Upper lobe of left lung (tissue), 6 donors: ENCODE data around the gene BDNF. TPM values are rescaled to one million over a fixed set of nuclear protein-coding genes. Genes with fewer than 3 reads are reported as not detected.
A peak's percentile ranks its signal among the peaks of the same experiment; 100 is the strongest.
"Not testable (repeated sequence)": the region's sequence is repeated elsewhere in the genome, so short reads cannot be mapped to it uniquely, and the experiment has no call there.

Experiments used
- ATAC-seq, 2 donors: fragments of 200-7000 bp; cut with Tn5 transposase; one replicate each; pipeline ENCODE4 v1.9.1; 2022; ENCODE audit warnings: mild to moderate bottlenecking in 2 of 2, moderate library complexity in 2 of 2; ENCODE audit not compliant: low FRiP score in 2 of 2
- DNase-seq, 2 donors: peaks; one replicate each; pipeline ENCODE4 v3.0.0-alpha.2; 2019 to 2020
- H3K27ac ChIP-seq, 4 donors: fragments of 200-600 bp; sonication (generic); one replicate each; pipeline ENCODE4 v1.5.1; 2016 to 2019
- H3K27me3 ChIP-seq, 4 donors: fragments of 200-600 bp; sonication (generic); one replicate each; pipeline ENCODE4 v1.5.1; 2017 to 2019
- H3K36me3 ChIP-seq, 4 donors: fragments of 200-600 bp; sonication (generic); one replicate each; pipeline ENCODE4 v1.5.1; 2016 to 2019
- H3K4me1 ChIP-seq, 4 donors: fragments of 200-600 bp; sonication (generic); one replicate each; pipeline ENCODE4 v1.5.1; 2018 to 2019
- H3K4me3 ChIP-seq, 4 donors: fragments of 200-600 bp; sonication (generic); one replicate each; pipeline ENCODE4 v1.5.1; 2017 to 2019; ENCODE audit warnings: mild to moderate bottlenecking in 2 of 4, moderate library complexity in 1 of 4
- H3K9me3 ChIP-seq, 4 donors: fragments of 200-600 bp; sonication (generic); one replicate each; pipeline ENCODE4 v1.5.1; 2018 to 2019
- EP300 ChIP-seq, 4 donors: sonication (generic); formaldehyde crosslinking; IDR thresholded peaks; one replicate each; pipeline ENCODE4 v1.5.1; 2017; ENCODE audit warnings: antibody characterized with exemption in 4 of 4, control low read depth in 2 of 4
- POLR2A ChIP-seq, 4 donors: fragments of 450-650 bp; IDR thresholded peaks; one replicate each; pipeline ENCODE4 v1.5.1; 2016 to 2017; ENCODE audit warnings: antibody characterized with exemption in 4 of 4, mild to moderate bottlenecking in 2 of 4
- POLR2AphosphoS5 ChIP-seq, 2 donors: sonication (generic); formaldehyde crosslinking; IDR thresholded peaks; one replicate each; pipeline ENCODE4 v1.5.1; 2017; ENCODE audit warnings: antibody characterized with exemption in 2 of 2
- WGBS, 2 donors: methylation state at CpG; one replicate each; pipeline ENCODE4 v1.1.5; 2017 to 2018; 5-methylcytosine and 5-hydroxymethylcytosine counted together
- total RNA-seq, 6 donors: library from RNA; depleted of rRNA in 4 of 6; stranded (reverse); fragments of >200 nt in 4 of 6; gene quantifications; one replicate each; pipeline versions ENCODE4 v1.1.0 to v1.2.1, GENCODE V29; 2016 to 2021
- TF ChIP-seq, protein P1 (sequence below), 6 experiments: fragments of 450-650 bp in 4 of 6; fragments of 200-600 bp in 2 of 6; sonication (generic) in 2 of 6; IDR thresholded peaks; one replicate each; pipeline ENCODE4 v1.5.1; 2016 to 2019; ENCODE audit warnings: antibody characterized with exemption in 6 of 6
- donor health status: DM: no; HTN: no; CAD: no; lungs with moderate emphysema.
- donor health status: DM: no; HTN: yes; CAD: no; lungs with severe emphysema.

The BDNF gene
- 1 to 10 TPM; 1.0 to 5.4 (median 3.8) TPM for total RNA-seq

DNA sequence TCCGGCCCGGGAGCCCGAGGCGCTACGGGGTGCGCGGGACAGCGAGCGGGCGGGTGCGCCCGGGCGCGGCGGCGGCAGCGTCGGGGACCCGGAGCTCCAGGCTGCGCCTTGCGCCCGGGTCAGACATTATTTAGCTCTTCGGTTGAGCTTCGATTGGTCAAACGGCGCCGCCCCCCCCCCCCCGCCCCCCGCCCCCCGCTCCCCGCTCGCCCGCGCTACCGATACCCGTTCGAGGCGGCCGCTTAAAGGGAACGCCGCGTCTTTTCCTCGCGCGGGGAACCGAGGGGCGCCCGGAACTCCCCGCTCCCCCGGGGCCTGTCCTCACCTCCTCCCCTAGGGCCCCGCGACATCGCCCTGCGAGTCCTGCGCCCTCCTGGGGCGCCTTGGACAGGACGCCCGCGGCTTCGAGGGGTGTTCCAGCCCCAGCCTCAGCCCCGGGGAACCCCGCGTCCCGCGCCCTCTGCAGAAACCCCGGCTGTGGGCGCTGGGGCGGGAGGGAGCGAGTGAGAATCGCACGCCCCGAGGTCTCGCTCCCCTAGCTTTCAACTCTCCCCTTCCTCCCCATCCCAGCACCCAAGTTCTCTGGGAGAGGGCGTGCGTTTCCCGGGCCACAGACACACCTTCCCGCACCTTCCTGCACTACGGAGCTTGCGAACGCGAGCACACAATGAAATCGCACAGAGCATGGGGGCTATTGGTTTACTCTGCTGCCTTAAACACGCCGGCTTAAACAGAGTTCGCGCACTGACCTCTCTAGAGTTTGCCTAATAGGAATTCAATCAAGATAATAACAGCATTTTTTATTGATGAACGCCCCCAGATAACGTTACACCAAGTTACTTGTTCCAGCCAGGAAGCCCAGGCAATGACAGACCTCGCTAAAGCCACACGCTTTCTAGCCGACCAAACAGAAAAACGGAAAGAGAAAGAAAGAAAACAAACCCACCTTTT, at the start of gene BDNF:
Gene BDNF, minus strand, starts transcription at position 105 of the 951 bp plus-strand sequence. CDS start 41,891 bp downstream, outside the sequence.
- Histone ChIP-seq H3K27ac (peak within 1 kb of the TSS in 1 of 4 donors; percentile 24), H3K36me3 (no peaks in the 10 kb centered on the region), H3K27me3 (peaks cover 0 to 26% (median 11%) of the 10 kb centered on the region in 4 donors), H3K4me3 (peak within 1 kb of the TSS; percentile 18 to 58 (median 48)), H3K9me3 (no peaks in the 10 kb centered on the region), H3K4me1 (peaks cover 26 to 35% (median 31%) of the 10 kb centered on the region in 4 donors)
- ATAC-seq = peak; percentile 41 to 57
- 1% methylated on average over 38 to 39 of the region's 92 CpGs for WGBS, 2 donors
- DNase-seq = peak in 1 of 2 donors; percentile 84
- TF ChIP-seq EP300 (IDR thresholded peaks at IDR 0.05) = no peak
- TF ChIP-seq, protein P1, sequence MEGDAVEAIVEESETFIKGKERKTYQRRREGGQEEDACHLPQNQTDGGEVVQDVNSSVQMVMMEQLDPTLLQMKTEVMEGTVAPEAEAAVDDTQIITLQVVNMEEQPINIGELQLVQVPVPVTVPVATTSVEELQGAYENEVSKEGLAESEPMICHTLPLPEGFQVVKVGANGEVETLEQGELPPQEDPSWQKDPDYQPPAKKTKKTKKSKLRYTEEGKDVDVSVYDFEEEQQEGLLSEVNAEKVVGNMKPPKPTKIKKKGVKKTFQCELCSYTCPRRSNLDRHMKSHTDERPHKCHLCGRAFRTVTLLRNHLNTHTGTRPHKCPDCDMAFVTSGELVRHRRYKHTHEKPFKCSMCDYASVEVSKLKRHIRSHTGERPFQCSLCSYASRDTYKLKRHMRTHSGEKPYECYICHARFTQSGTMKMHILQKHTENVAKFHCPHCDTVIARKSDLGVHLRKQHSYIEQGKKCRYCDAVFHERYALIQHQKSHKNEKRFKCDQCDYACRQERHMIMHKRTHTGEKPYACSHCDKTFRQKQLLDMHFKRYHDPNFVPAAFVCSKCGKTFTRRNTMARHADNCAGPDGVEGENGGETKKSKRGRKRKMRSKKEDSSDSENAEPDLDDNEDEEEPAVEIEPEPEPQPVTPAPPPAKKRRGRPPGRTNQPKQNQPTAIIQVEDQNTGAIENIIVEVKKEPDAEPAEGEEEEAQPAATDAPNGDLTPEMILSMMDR (IDR thresholded peaks at IDR 0.05) = no peak
- TF ChIP-seq POLR2AphosphoS5 (IDR thresholded peaks at IDR 0.05) = no peak
- TF ChIP-seq POLR2A (IDR thresholded peaks at IDR 0.05) = no peak

DNA sequence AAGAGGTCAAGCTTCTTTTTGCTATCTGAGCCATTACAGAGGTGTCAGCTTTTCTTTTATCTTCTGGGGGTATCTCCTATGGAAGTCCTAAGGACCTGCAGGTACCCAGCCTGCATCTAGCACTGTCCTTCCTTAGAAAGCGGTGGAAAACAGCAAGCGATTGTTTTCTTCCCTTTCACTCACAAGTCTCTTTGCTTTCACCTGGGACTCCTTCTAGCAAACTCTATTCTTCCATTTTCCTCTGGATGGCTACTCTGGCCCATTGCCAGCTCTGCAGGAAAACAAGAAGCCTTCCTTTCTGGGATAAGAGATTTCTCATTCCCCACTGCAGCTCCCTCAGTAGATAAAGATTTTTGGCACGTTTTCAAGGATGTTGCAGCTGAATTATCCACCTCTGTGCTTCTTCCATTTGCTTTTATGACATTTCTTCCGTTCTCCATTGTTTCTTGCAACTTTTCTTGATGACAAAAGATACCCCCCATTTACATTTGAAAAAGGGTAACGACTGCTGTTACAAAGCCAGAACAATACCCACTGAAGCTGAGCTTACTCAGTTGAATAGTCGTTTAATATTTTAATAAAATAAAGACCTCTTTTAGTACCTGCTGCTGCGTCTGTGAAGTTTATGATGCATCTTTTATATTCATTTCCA, 40.2 kb upstream of the BDNF start:
- Histone ChIP-seq H3K4me1 (no peaks in the 10 kb centered on the region), H3K4me3 (no peak overlapping the region), H3K36me3 (no peaks in the 10 kb centered on the region), H3K9me3 (no peaks in the 10 kb centered on the region), H3K27ac (no peak overlapping the region), H3K27me3 (no peaks in the 10 kb centered on the region)
- 40 to 42% methylated on average over 7 of the region's 7 CpGs for WGBS, 2 donors
- ATAC-seq (no peak), DNase-seq (no peak)
- no peak for TF ChIP-seq POLR2A (IDR thresholded peaks at IDR 0.05)
- TF ChIP-seq, protein P1 (IDR thresholded peaks at IDR 0.05) = no peak
- TF ChIP-seq POLR2AphosphoS5 (IDR thresholded peaks at IDR 0.05) = no peak
- no peak for TF ChIP-seq EP300 (IDR thresholded peaks at IDR 0.05)

DNA sequence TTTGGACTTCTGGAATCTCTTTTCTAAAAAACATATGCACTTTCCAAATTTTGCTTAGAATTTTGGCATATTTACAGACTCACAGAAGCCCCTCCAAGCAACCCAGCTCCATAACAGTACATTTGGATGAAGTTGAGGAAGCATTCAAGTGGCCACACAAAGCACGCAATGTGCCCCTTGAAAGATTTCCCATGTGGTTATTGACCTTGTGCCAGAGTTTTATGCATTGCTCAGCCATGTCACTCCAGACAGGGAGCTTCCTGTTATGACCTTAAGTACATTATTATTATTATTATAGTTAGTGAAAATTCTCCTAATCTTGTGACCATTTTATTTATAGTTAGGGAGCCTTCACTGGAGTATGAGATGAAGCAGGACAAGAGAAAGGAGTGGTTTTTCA, 35.0 kb upstream of the BDNF start:
- H3K36me3 ChIP-seq = no peaks in the 10 kb centered on the region
- no peak for DNase-seq
- TF ChIP-seq POLR2A (IDR thresholded peaks at IDR 0.05) (no peak), POLR2AphosphoS5 (IDR thresholded peaks at IDR 0.05) (no peak), EP300 (IDR thresholded peaks at IDR 0.05) (no peak)
- TF ChIP-seq, protein P1 (IDR thresholded peaks at IDR 0.05) = no peak
- no peak overlapping the region for H3K4me3 ChIP-seq
- no peak for ATAC-seq
- no peaks in the 10 kb centered on the region for H3K4me1 ChIP-seq
- 9 to 18% methylated on average over 1 of the region's 1 CpG for WGBS, 2 donors
- H3K9me3 ChIP-seq = no peaks in the 10 kb centered on the region
- no peaks in the 10 kb centered on the region for H3K27me3 ChIP-seq
- H3K27ac ChIP-seq = no peak overlapping the region

DNA sequence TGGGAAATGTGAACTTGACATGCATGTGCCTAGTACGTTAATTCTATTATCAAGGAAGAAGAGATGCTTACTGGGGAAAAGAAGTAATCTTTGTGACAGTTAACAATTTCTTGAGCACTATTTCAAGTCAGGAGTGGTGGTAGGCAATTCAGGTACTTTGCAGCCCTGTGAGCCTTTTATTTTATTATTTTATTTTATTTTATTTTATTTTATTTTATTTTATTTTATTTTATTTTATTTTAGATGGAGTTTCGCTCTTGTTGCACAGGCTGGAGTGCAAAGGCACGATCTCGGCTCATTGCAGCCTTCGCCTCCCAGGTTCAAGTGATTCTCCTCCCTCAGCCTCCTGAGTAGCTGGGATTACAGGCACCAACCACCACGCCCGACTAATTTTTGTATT, 31.5 kb upstream of the BDNF start:
- not testable (repeated sequence) for H3K36me3 ChIP-seq, H3K9me3 ChIP-seq, H3K4me3 ChIP-seq, H3K4me1 ChIP-seq, H3K27ac ChIP-seq, ATAC-seq, DNase-seq, H3K27me3 ChIP-seq
- WGBS, 2 donors = 96% methylated on average over 7 of the region's 7 CpGs

DNA sequence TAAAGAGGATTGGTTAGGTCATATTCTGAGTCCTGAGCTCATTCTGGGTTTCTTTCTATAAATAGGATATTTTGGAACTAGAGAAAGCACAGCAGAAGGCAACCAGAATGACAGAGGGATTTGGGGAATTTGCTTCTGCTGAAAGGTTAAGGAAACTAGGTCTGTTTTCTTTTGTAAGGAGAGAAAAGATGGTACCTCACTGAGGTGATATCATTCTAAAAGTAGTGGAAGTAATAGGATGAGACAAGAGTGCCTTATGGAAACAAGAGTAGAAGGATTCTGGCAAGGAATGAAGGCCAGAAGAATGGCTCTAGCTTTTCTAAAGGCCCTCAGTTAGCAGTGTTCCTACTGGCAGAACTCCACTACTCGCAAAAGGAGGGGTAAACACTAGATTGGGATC, 26.7 kb upstream of the BDNF start:
- WGBS, 2 donors = 59 to 63% methylated on average over 1 of the region's 1 CpG
- Histone ChIP-seq H3K27ac (no peak overlapping the region), H3K4me1 (peaks cover 7 to 12% (median 8%) of the 10 kb centered on the region in 4 donors), H3K36me3 (no peaks in the 10 kb centered on the region), H3K4me3 (no peak overlapping the region), H3K9me3 (no peaks in the 10 kb centered on the region), H3K27me3 (peaks cover 0 to 13% (median 8%) of the 10 kb centered on the region in 4 donors)
- DNase-seq = no peak
- ATAC-seq = no peak
- no peak for TF ChIP-seq EP300 (IDR thresholded peaks at IDR 0.05)
- no peak for TF ChIP-seq POLR2AphosphoS5 (IDR thresholded peaks at IDR 0.05)
- no peak for TF ChIP-seq POLR2A (IDR thresholded peaks at IDR 0.05)
- TF ChIP-seq, protein P1 (IDR thresholded peaks at IDR 0.05) = no peak
